SK-N-SH (cell line): Measurements from ENCODE around the gene GLYATL1. TPM values are rescaled to one million over a fixed set of nuclear protein-coding genes. Genes with fewer than 3 reads are reported as not detected.

Source experiments
- CTCF ChIA-PET: fragments of 300-600, 350-600 bp; formaldehyde crosslinking; extraction: SDS; loops from one replicate; lab custom pipeline; 2021; lab: Yijun Ruan, JAX
- POLR2A ChIA-PET: fragments of 350-600 bp; sonication (Branson Sonifier 250); formaldehyde crosslinking; extraction: SDS; loops from one replicate; lab custom pipeline; 2020; ENCODE audit warnings: antibody characterized with exemption, inconsistent platforms; lab: Yijun Ruan, JAX
- DNase-seq: peaks from one replicate; pipeline ENCODE4 v3.0.0; 2012
- H2AFZ ChIP-seq: fragments of 200-600 bp; sonication (generic); 2 replicates; pipeline ENCODE4 v1.8.1; 2016; ENCODE audit warnings: antibody characterized with exemption, mild to moderate bottlenecking, low read depth
- H3F3A ChIP-seq: fragments of 200-600 bp; sonication (generic); replicated peaks from 2 replicates; pipeline ENCODE3; 2016; ENCODE audit warnings: antibody characterized with exemption, mild to moderate bottlenecking; ENCODE audit not compliant: insufficient read depth
- H3K27ac ChIP-seq, 2 experiments: fragments of 200-500 bp in 1 of 2; fragments of 200-600 bp in 1 of 2; sonication (Bioruptor generic) in 1 of 2; sonication (generic), shearing (Covaris generic) in 1 of 2; 2 replicates each; pipeline versions ENCODE4 v1.5.1 to v1.6.1; 2014 to 2016; ENCODE audit warnings: low read depth in 2 of 2, inconsistent platforms in 1 of 2, low read length in 1 of 2, mild to moderate bottlenecking in 1 of 2, mixed read lengths in 1 of 2
- H3K27me3 ChIP-seq: fragments of 200-600 bp; sonication (generic), shearing (Covaris generic); 2 replicates; pipeline ENCODE4 v1.6.1; 2016; ENCODE audit warnings: mixed run types; ENCODE audit not compliant: insufficient read depth
- H3K36me3 ChIP-seq, 2 experiments: fragments of 200-500 bp in 1 of 2; fragments of 200-600 bp in 1 of 2; sonication (Bioruptor generic) in 1 of 2; sonication (generic) in 1 of 2; replicated peaks in 1 of 2; 2 replicates each; pipeline versions ENCODE3 to v1.5.1; 2014 to 2016; ENCODE audit warnings: low read length in 1 of 2, mild to moderate bottlenecking in 1 of 2; ENCODE audit not compliant: insufficient read depth in 2 of 2, control insufficient read depth in 1 of 2
- H3K4me1 ChIP-seq, 2 experiments: fragments of 200-500 bp in 1 of 2; fragments of 200-600 bp in 1 of 2; sonication (Bioruptor generic) in 1 of 2; sonication (generic), shearing (Covaris generic) in 1 of 2; 2 replicates each; pipeline versions ENCODE4 v1.5.1 to v1.6.1; 2014 to 2016; ENCODE audit warnings: low read depth in 1 of 2, low read length in 1 of 2, mixed run types in 1 of 2; ENCODE audit not compliant: insufficient read depth in 2 of 2, control insufficient read depth in 1 of 2
- H3K4me2 ChIP-seq: fragments of 200-600 bp; sonication (generic), shearing (Covaris generic); 2 replicates; pipeline ENCODE4 v1.6.1; 2017; ENCODE audit warnings: mixed run types
- H3K4me3 ChIP-seq, 2 experiments: fragments of 200-500 bp in 1 of 2; fragments of 200-600 bp in 1 of 2; sonication (Bioruptor generic) in 1 of 2; sonication (generic), shearing (Covaris generic) in 1 of 2; 2 replicates each; pipeline versions ENCODE4 v1.5.1 to v1.8.1; 2014 to 2016; ENCODE audit warnings: low read depth in 2 of 2, inconsistent platforms in 1 of 2, low read length in 1 of 2, mild to moderate bottlenecking in 1 of 2, mixed read lengths in 1 of 2, moderate library complexity in 1 of 2
- H3K79me2 ChIP-seq: fragments of 200-600 bp; sonication (generic); 2 replicates; pipeline ENCODE4 v1.8.1; 2017; ENCODE audit warnings: mild to moderate bottlenecking; ENCODE audit not compliant: insufficient read depth
- H3K9ac ChIP-seq: fragments of 200-600 bp; sonication (generic); 2 replicates; pipeline ENCODE4 v1.6.1; 2017; ENCODE audit warnings: mixed run types
- H3K9me2 ChIP-seq: fragments of 200-600 bp; sonication (generic); 2 replicates; pipeline ENCODE4 v1.6.1; 2017; ENCODE audit warnings: mixed run types
- H3K9me3 ChIP-seq: fragments of 200-600 bp; sonication (generic); 2 replicates; pipeline ENCODE4 v1.6.1; 2017; ENCODE audit warnings: mixed run types, mild to moderate bottlenecking, moderate library complexity
- H4K20me1 ChIP-seq: fragments of 200-600 bp; sonication (generic); 2 replicates; pipeline ENCODE4 v1.6.1; 2017; ENCODE audit warnings: mild to moderate bottlenecking, mixed run types; ENCODE audit not compliant: insufficient read depth
- CTCF ChIP-seq: fragments of 200-600 bp; sonication (generic); IDR thresholded peaks from 2 replicates; pipeline ENCODE4 v1.6.1; 2017; ENCODE audit warnings: antibody characterized with exemption, mild to moderate bottlenecking, moderate library complexity
- ELF1 ChIP-seq: IDR thresholded peaks from 2 replicates; pipeline ENCODE4 v1.4.0; 2012
- EP300 ChIP-seq, 2 experiments: IDR thresholded peaks; 2 replicates each; pipeline versions ENCODE4 v1.4.0 to v1.6.1; 2012; ENCODE audit warnings: borderline replicate concordance in 1 of 2, low read depth in 1 of 2, low read length in 1 of 2
- FOSL2 ChIP-seq: IDR thresholded peaks from 2 replicates; pipeline ENCODE4 v1.4.0; 2012; ENCODE audit warnings: low read depth, mild to moderate bottlenecking, moderate library complexity, borderline replicate concordance
- NFIC ChIP-seq: IDR thresholded peaks from 2 replicates; pipeline ENCODE4 v1.4.0; 2012; ENCODE audit warnings: borderline replicate concordance
- NRF1 ChIP-seq: IDR thresholded peaks from 2 replicates; pipeline ENCODE4 v1.6.1; 2012; ENCODE audit warnings: low read depth, mild to moderate bottlenecking, low read length
- RAD21 ChIP-seq: IDR thresholded peaks from 2 replicates; pipeline ENCODE4 v1.6.1; 2012; ENCODE audit warnings: mild to moderate bottlenecking, low read length
- RCOR1 ChIP-seq: fragments of 150-350 bp; IDR thresholded peaks from 2 replicates; pipeline ENCODE4 v1.6.1; 2017; ENCODE audit warnings: antibody characterized with exemption, low read length
- RFX5 ChIP-seq: IDR thresholded peaks from 2 replicates; pipeline ENCODE4 v1.6.1; 2012; ENCODE audit warnings: mild to moderate bottlenecking, improper control_type of control experiment, low read length
- RXRA ChIP-seq: IDR thresholded peaks from 2 replicates; pipeline ENCODE4 v1.4.0; 2012; ENCODE audit warnings: low read depth, mild to moderate bottlenecking, borderline replicate concordance
- SMC3 ChIP-seq: IDR thresholded peaks from 2 replicates; pipeline ENCODE4 v1.6.1; 2012; ENCODE audit warnings: low read depth, low read length, improper control_type of control experiment
- TEAD4 ChIP-seq: IDR thresholded peaks from 2 replicates; pipeline ENCODE4 v1.4.0; 2012; ENCODE audit warnings: mild to moderate bottlenecking, borderline replicate concordance; ENCODE audit not compliant: insufficient read depth
- YY1 ChIP-seq: IDR thresholded peaks from 2 replicates; pipeline ENCODE4 v1.4.0; 2012; ENCODE audit warnings: low read depth, mild to moderate bottlenecking
- ZBTB33 ChIP-seq: IDR thresholded peaks from 2 replicates; pipeline ENCODE4 v1.4.0; 2012; ENCODE audit warnings: low read depth, borderline replicate concordance
- WGBS: methylation state at CpG from one replicate; pipeline ENCODE4 v1.1.6; 2017; ENCODE audit warnings: low lambda C conversion rate; 5-methylcytosine and 5-hydroxymethylcytosine counted together
- polyA plus RNA-seq, 3 experiments: library from polyadenylated mRNA; depleted of rRNA; stranded (reverse); fragments of >200 nt; gene quantifications; 2 replicates each; pipeline ENCODE4 v1.2.3, GENCODE V29; 2012

Gene GLYATL1
- polyA plus RNA-seq, 1 of the 3 experiments (the other 2 are of a cell fraction) = 0.21 TPM

GRCh38 chr11:58923300-58923788 lies 15.9 kb upstream of the GLYATL1 start:
- H3K9me3 ChIP-seq = no peaks in the 10 kb centered on the region
- H3K9me2 ChIP-seq = no peaks in the 10 kb centered on the region
- ChIA-PET CTCF (interaction anchor here (0.6 to 2.7 kb wide), 10 partner anchors 18 to 269 kb away, joined by 3 to 12 read pairs (median 4); partner anchors contain the start of gene GLYATL2), POLR2A (no interaction called here)
- no peaks in the 10 kb centered on the region for H3K36me3 ChIP-seq
- H4K20me1 ChIP-seq = no peaks in the 10 kb centered on the region
- peak; percentile 13 for DNase-seq
- TF ChIP-seq RFX5 (no peak), RAD21 (peak; percentile 62), SMC3 (peak; percentile 32; the same call in 1 of the 2 replicates), CTCF (peak; percentile 53)
- no peak overlapping the region for H3K9ac ChIP-seq
- no peak overlapping the region for H3K27ac ChIP-seq
- H3K4me2 ChIP-seq = peak overlapping the region; percentile 57
- peak overlapping the region; percentile 24 to 51; a peak in 3 of 4 replicates for H3K4me3 ChIP-seq
- peaks cover 0 to 9% of the 10 kb centered on the region in 2 experiments; a peak in 2 of 4 replicates for H3K4me1 ChIP-seq
- peak overlapping the region; percentile 82; the same call in 1 of the 2 replicates for H2AFZ ChIP-seq
- H3F3A ChIP-seq = no peaks in the 10 kb centered on the region
- 5% methylated on average over 5 of the region's 5 CpGs for WGBS
- no peaks in the 10 kb centered on the region for H3K27me3 ChIP-seq
- H3K79me2 ChIP-seq = no peaks in the 10 kb centered on the region

- Histone ChIP-seq H4K20me1 (no peaks in the 10 kb centered on the region), H3K9ac (no peak overlapping the region), H3K79me2 (no peaks in the 10 kb centered on the region), H3K9me2 (no peaks in the 10 kb centered on the region), H3K4me2 (no peak overlapping the region), H3K4me3 (no peak overlapping the region), H3K27me3 (no peaks in the 10 kb centered on the region), H3K4me1 (peaks cover 0 to 9% of the 10 kb centered on the region in 2 experiments; a peak in 2 of 4 replicates), H3K9me3 (no peaks in the 10 kb centered on the region), H3F3A (no peaks in the 10 kb centered on the region), H3K36me3 (no peaks in the 10 kb centered on the region), H3K27ac (no peak overlapping the region), H2AFZ (no peak overlapping the region)
- TF ChIP-seq RCOR1 (no peak), FOSL2 (no peak), NFIC (no peak), RAD21 (no peak), ZBTB33 (no peak), TEAD4 (no peak), SMC3 (no peak), EP300 (IDR thresholded peaks at IDR 0.05; ENCODE audit: borderline replicate concordance in 1 of 2, low read depth in 1 of 2, low read length in 1 of 2) (no peak), YY1 (no peak), ELF1 (no peak), RXRA (no peak), NRF1 (no peak)
- ChIA-PET CTCF (interaction anchor here (0.6 to 2.7 kb wide), 6 partner anchors 10 to 287 kb away, joined by 3 to 12 read pairs (median 4); no protein-coding TSS in a partner anchor), POLR2A (no interaction called here)
- WGBS = 44% methylated on average over 4 of the region's 4 CpGs
- DNase-seq = no peak
These were observed 15.1 kb upstream of the GLYATL1 start for GRCh38 chr11:58924230-58924629.
